OCI-LY3 (cell line): Measurements from ENCODE around the gene ITPR3.

Source experiments
- EZH2phosphoT487 ChIP-seq: fragments of 200-600 bp; shearing (Covaris generic); IDR thresholded peaks from 2 replicates; pipeline ENCODE4 v1.6.1; 2018; ENCODE audit warnings: antibody characterized with exemption, mixed run types, low read depth
- TF ChIP-seq, protein P1 (sequence below): fragments of 200-600, 300-600 bp; sonication (generic); IDR thresholded peaks from 2 replicates; pipeline ENCODE4 v1.5.1; 2014; ENCODE audit warnings: antibody characterized with exemption, low read length, low read depth

DNA sequence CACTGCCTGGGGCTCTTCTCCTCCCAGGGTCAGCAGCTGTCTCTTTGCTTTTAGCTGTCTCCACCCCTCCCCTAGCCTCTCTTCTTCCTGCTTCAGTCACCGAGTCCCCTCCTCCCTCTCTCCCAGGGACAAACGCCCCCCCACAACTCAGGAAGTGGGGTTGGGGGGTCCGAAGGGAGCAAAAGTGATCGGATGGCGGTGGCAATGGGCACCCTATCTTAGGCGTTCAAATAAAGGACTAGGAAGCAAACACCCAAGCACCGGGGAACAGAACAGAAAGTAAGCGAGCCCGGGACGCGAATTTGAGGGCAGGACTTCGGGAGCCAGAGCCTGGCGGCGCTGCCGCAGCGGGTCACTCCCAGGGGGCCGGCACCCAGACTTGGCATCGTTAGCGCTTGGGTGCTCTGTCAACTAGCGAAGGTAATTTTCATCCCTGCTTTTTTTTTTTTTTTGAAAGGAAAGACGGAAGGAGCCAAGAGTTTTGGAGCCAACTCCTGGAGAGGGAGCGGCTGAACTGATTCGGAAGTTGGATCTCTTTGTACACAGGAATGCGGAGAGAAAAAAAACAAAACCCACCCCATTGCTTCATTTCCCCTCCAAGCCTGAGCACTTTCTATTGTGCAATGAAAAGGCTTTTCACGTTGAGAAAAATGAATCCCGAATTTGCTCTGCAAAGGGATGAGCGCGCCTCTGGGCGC is 815 bp upstream of the ITPR3 start:
- TF ChIP-seq, protein P1, sequence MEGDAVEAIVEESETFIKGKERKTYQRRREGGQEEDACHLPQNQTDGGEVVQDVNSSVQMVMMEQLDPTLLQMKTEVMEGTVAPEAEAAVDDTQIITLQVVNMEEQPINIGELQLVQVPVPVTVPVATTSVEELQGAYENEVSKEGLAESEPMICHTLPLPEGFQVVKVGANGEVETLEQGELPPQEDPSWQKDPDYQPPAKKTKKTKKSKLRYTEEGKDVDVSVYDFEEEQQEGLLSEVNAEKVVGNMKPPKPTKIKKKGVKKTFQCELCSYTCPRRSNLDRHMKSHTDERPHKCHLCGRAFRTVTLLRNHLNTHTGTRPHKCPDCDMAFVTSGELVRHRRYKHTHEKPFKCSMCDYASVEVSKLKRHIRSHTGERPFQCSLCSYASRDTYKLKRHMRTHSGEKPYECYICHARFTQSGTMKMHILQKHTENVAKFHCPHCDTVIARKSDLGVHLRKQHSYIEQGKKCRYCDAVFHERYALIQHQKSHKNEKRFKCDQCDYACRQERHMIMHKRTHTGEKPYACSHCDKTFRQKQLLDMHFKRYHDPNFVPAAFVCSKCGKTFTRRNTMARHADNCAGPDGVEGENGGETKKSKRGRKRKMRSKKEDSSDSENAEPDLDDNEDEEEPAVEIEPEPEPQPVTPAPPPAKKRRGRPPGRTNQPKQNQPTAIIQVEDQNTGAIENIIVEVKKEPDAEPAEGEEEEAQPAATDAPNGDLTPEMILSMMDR, result no peak
- TF ChIP-seq EZH2phosphoT487, result no peak
